Left lung (tissue), 10 donors: ENCODE data around the gene RPL31. TPM values are rescaled to one million over a fixed set of nuclear protein-coding genes. Genes with fewer than 3 reads are reported as not detected.

Experiments
- ATAC-seq: fragments of 200-7000 bp; cut with Tn5 transposase; one replicate; pipeline ENCODE4 v1.9.1; 2020; ENCODE audit warnings: moderate library complexity
- DNase-seq, 4 donors: peaks; one replicate each; pipeline ENCODE4 v3.0.0-alpha.2; 2013 to 2020
- H3K27ac ChIP-seq, 2 donors: fragments of 200-600 bp; sonication (generic) in 1 of 2; one replicate each; pipeline versions ENCODE4 v1.5.0 to v1.8.0; 2020 to 2021
- H3K27me3 ChIP-seq, 2 donors: fragments of 200-600 bp; sonication (generic) in 1 of 2; one replicate each; pipeline versions ENCODE4 v1.5.0 to v1.8.0; 2020 to 2021
- H3K36me3 ChIP-seq, 2 donors: fragments of 200-600 bp; sonication (generic) in 1 of 2; one replicate each; pipeline versions ENCODE4 v1.5.0 to v1.8.0; 2020 to 2021
- H3K4me1 ChIP-seq, 2 donors: fragments of 200-600 bp; one replicate each; pipeline ENCODE4 v1.8.0; 2021
- H3K4me3 ChIP-seq, 2 donors: fragments of 200-600 bp; sonication (generic) in 1 of 2; one replicate each; pipeline versions ENCODE4 v1.5.0 to v1.8.0; 2020 to 2021; ENCODE audit warnings: mild to moderate bottlenecking in 1 of 2
- H3K9me3 ChIP-seq, 2 donors: fragments of 200-600 bp; sonication (generic) in 1 of 2; one replicate each; pipeline versions ENCODE4 v1.5.0 to v1.8.0; 2020 to 2021
- CTCF ChIP-seq, 2 donors: fragments of 200-600 bp; sonication (generic) in 1 of 2; IDR thresholded peaks; one replicate each; pipeline versions ENCODE4 v1.5.0 to v1.8.0; 2021; ENCODE audit warnings: antibody characterized with exemption in 2 of 2
- intact Hi-C, 2 donors: fragments of 100-400 bp; cut with DNase I; formaldehyde crosslinking; loops; one replicate each; pipeline versions ENCODE4 v1.11.2 to v1.14.2; 2022
- polyA plus RNA-seq, 6 donors: library from polyadenylated mRNA; unstranded; fragments of 120-200 nt; gene quantifications; one replicate each; pipeline ENCODE4 v1.2.1, GENCODE V29; 2013; ENCODE audit not compliant: insufficient read length in 6 of 6
- total RNA-seq, 2 donors: library from RNA; stranded (reverse); fragmentation: NEBNext Ultra II Directional; extraction: Animal tissue kit (Norgen Biotek cat#: 25700); gene quantifications; one replicate each; pipeline ENCODE4 v1.2.1, GENCODE V29; 2021
- donor health status: DM: no; HTN: yes; CAD: no.
- donor health status: DM: no; HTN: no; CAD: no.

The RPL31 gene
- total and polyA plus RNA-seq, 8 donors = 865 to 3,696 (median 3,172) TPM

GRCh38 chr2:101004620-101005325 is 2.7 kb downstream of the RPL31 start:
- DNase-seq (no peak), ATAC-seq (no peak)
- Histone ChIP-seq H3K9me3 (no peaks in the 10 kb centered on the region), H3K4me1 (peaks cover 9 to 46% of the 10 kb centered on the region in 2 donors), H3K36me3 (peaks cover 0 to 64% of the 10 kb centered on the region in 2 donors), H3K27me3 (no peaks in the 10 kb centered on the region), H3K27ac (no peak overlapping the region), H3K4me3 (peak overlapping the region in 1 of 2 donors; percentile 72)
- no peak for TF ChIP-seq CTCF (IDR thresholded peaks at IDR 0.05)
- intact Hi-C loops = no loop called here

GRCh38 chr2:101006065-101006715 is 4.1 kb downstream of the RPL31 start:
- Histone ChIP-seq H3K27ac (no peak overlapping the region), H3K4me3 (no peak overlapping the region), H3K27me3 (no peaks in the 10 kb centered on the region), H3K9me3 (no peaks in the 10 kb centered on the region), H3K4me1 (peaks cover 9 to 46% of the 10 kb centered on the region in 2 donors), H3K36me3 (peaks cover 0 to 78% of the 10 kb centered on the region in 2 donors)
- ATAC-seq = no peak
- DNase-seq = no peak
- intact Hi-C loops = no loop called here
- TF ChIP-seq CTCF (IDR thresholded peaks at IDR 0.05) = no peak

GRCh38 chr2:101007415-101008345 is 5.6 kb downstream of the RPL31 start:
- H3K9me3 ChIP-seq = no peaks in the 10 kb centered on the region
- peaks cover 0 to 84% of the 10 kb centered on the region in 2 donors for H3K36me3 ChIP-seq
- ATAC-seq (no peak), DNase-seq (no peak)
- intact Hi-C loops = no loop called here
- TF ChIP-seq CTCF (IDR thresholded peaks at IDR 0.05) = no peak
- no peaks in the 10 kb centered on the region for H3K27me3 ChIP-seq
- H3K27ac ChIP-seq = no peak overlapping the region
- no peak overlapping the region for H3K4me3 ChIP-seq
- H3K4me1 ChIP-seq = peaks cover 9 to 42% of the 10 kb centered on the region in 2 donors

GRCh38 chr2:101011152-101011551 is 9.1 kb downstream of the RPL31 start:
- DNase-seq (no peak), ATAC-seq (no peak)
- intact Hi-C loops = no loop called here
- peaks cover 0 to 9% of the 10 kb centered on the region in 2 donors for H3K4me1 ChIP-seq
- no peak for TF ChIP-seq CTCF (IDR thresholded peaks at IDR 0.05)
- no peaks in the 10 kb centered on the region for H3K27me3 ChIP-seq
- no peaks in the 10 kb centered on the region for H3K9me3 ChIP-seq
- H3K27ac ChIP-seq = no peak overlapping the region
- no peak overlapping the region for H3K4me3 ChIP-seq
- H3K36me3 ChIP-seq = peaks cover 0 to 67% of the 10 kb centered on the region in 2 donors
